ENCODE data around the gene MGAT4D. TPM values are rescaled to one million over a fixed set of nuclear protein-coding genes. Genes with fewer than 3 reads are reported as not detected.
"Not testable (repeated sequence)": the region's sequence is repeated elsewhere in the genome, so short reads cannot be mapped to it uniquely, and the experiment has no call there.

The MGAT4D gene
- total RNA-seq, 2 experiments from 2014 or later = not detected

- Mint-ChIP-seq H3K4me1 (no peaks in the 10 kb centered on the region), H3K27ac (no peak overlapping the region), H3K36me3 (no peaks in the 10 kb centered on the region), H3K9me3 (no peaks in the 10 kb centered on the region), H3K27me3 (peaks cover 29% of the 10 kb centered on the region), H3K4me3 (no peak overlapping the region)
- no peak for DNase-seq
Observed at GRCh38 chr4:140466146-140466545, 31.9 kb downstream of the MGAT4D start.

DNA sequence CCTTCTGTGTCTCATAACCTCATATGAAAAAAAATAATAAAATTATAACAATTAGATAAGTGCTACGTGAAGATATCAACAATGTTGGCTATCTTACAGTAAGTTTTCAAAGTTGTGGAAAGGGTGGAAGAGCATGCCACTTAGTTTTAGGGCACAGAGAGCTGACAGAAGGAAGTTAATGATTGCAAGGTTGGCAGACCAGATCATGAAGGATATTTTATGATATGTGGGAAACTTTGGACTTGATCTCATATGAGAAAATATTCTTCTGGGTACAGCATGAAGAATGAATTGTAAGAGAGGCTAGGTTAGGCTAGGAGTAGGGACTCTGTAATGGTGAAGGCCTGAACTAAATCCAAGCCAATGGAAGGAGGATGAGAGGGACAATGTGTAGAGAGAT is 34.5 kb downstream of the MGAT4D start:
- H3K36me3 Mint-ChIP-seq = no peaks in the 10 kb centered on the region
- H3K4me1 Mint-ChIP-seq = no peaks in the 10 kb centered on the region
- peaks cover 22% of the 10 kb centered on the region for H3K27me3 Mint-ChIP-seq
- H3K9me3 Mint-ChIP-seq = no peaks in the 10 kb centered on the region
- DNase-seq = no peak
- no peak overlapping the region for H3K27ac Mint-ChIP-seq
- no peak overlapping the region for H3K4me3 Mint-ChIP-seq

DNA sequence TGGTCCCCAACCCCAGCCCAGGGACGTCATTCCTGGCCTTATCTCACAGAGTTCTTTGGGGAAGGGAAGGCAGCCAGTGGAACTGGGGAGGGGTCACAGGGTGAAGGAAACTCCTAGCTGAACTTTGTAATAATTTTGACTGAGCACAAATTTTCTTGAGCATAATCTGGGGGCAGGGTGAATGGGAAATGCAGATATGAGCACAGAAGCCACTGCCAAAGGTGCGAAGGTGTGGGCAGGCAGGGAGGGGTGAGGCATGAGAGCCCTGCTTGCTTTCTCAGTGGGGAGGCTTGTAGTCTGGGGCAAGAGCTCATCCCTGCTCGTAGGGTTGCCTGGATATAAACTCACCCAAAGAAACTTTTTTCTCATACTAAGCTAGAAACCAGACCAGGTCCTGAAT is 34.9 kb downstream of the MGAT4D start:
- H3K36me3 Mint-ChIP-seq = no peaks in the 10 kb centered on the region
- no peak overlapping the region for H3K4me3 Mint-ChIP-seq
- no peak overlapping the region for H3K27ac Mint-ChIP-seq
- H3K4me1 Mint-ChIP-seq = no peaks in the 10 kb centered on the region
- DNase-seq = no peak
- no peaks in the 10 kb centered on the region for H3K9me3 Mint-ChIP-seq
- H3K27me3 Mint-ChIP-seq = peaks cover 22% of the 10 kb centered on the region

DNA sequence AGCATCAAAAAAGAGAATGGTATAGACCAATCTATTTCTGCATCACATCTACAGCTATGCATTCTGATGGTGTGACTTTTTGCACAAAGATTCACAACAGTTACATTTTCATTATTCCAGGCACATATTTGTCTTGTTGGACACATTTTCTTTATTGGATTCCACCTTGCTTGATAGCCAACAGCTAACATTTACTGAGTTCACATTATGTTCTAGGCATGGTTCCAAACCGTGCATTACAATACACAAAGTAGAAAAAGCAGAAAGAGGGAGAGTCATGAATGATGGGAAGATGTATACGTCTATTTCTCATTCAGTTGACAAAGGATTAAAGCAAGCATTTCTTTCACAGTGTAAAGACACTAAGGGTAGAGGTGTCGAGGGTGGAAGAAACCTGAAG is 47.7 kb downstream of the MGAT4D start:
- H3K9me3 Mint-ChIP-seq = no peaks in the 10 kb centered on the region
- H3K27ac Mint-ChIP-seq = no peak overlapping the region
- H3K27me3 Mint-ChIP-seq = peaks cover 36% of the 10 kb centered on the region
- no peaks in the 10 kb centered on the region for H3K4me1 Mint-ChIP-seq
- DNase-seq = no peak
- no peaks in the 10 kb centered on the region for H3K36me3 Mint-ChIP-seq
- no peak overlapping the region for H3K4me3 Mint-ChIP-seq

DNA sequence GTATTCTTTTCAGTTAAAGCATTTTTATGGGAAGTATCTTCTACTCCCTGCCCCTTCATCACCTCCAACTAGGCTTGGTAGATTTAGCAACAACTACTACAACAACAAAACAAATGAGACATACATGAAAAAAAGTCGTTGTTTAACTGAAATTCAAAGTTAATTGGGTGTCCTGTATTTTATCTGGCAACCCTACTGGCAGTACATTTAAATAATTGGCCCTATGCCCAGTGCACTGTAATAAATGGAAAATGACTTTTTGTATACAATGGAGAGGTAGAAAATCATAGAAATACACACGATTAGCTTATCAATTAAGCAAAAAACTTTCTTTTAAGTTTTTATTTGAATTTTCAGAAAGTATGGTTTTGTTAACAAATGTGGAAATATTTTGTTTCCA is 49.3 kb downstream of the MGAT4D start:
- H3K4me3 Mint-ChIP-seq = no peak overlapping the region
- no peak for DNase-seq
- H3K27ac Mint-ChIP-seq = no peak overlapping the region
- H3K27me3 Mint-ChIP-seq = peaks cover 32% of the 10 kb centered on the region
- H3K4me1 Mint-ChIP-seq = no peaks in the 10 kb centered on the region
- H3K36me3 Mint-ChIP-seq = no peaks in the 10 kb centered on the region
- H3K9me3 Mint-ChIP-seq = no peaks in the 10 kb centered on the region

- Mint-ChIP-seq H3K27me3 (peaks cover 32% of the 10 kb centered on the region), H3K36me3 (no peaks in the 10 kb centered on the region), H3K27ac (no peak overlapping the region), H3K4me3 (no peak overlapping the region), H3K4me1 (no peaks in the 10 kb centered on the region), H3K9me3 (no peaks in the 10 kb centered on the region)
- no peak for DNase-seq
Observed at GRCh38 chr4:140448162-140448561, 49.9 kb downstream of the MGAT4D start.

DNA sequence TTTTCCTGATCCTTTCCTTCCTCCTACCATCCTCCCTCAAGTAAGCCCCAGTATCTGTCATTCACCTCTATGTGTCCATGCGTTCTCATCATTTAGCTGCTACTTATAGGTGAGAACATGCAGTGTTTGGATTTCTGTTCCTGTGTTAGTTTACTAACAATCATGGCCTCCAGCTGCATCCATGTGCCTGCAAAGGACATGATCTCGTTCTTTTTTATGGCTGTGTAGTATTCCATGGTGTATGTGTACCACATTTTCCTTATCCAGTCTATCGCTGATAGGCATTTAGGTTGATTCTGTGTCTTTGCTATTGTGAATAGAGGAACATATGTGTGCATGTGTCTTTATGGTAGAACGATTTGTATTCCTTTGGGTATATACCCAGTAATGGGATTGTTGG is 53.7 kb downstream of the MGAT4D start:
- not testable (repeated sequence) for H3K4me3 Mint-ChIP-seq, H3K36me3 Mint-ChIP-seq, H3K9me3 Mint-ChIP-seq, DNase-seq, H3K27ac Mint-ChIP-seq, H3K4me1 Mint-ChIP-seq
- H3K27me3 Mint-ChIP-seq = peaks cover 19% of the 10 kb centered on the region

GRCh38 chr4:140439644-140440142 is 58.4 kb downstream of the MGAT4D start:
- H3K27ac Mint-ChIP-seq = no peak overlapping the region
- H3K4me1 Mint-ChIP-seq = no peaks in the 10 kb centered on the region
- H3K36me3 Mint-ChIP-seq = no peaks in the 10 kb centered on the region
- H3K9me3 Mint-ChIP-seq = no peaks in the 10 kb centered on the region
- H3K27me3 Mint-ChIP-seq = no peaks in the 10 kb centered on the region
- no peak for DNase-seq
- H3K4me3 Mint-ChIP-seq = no peak overlapping the region

DNA sequence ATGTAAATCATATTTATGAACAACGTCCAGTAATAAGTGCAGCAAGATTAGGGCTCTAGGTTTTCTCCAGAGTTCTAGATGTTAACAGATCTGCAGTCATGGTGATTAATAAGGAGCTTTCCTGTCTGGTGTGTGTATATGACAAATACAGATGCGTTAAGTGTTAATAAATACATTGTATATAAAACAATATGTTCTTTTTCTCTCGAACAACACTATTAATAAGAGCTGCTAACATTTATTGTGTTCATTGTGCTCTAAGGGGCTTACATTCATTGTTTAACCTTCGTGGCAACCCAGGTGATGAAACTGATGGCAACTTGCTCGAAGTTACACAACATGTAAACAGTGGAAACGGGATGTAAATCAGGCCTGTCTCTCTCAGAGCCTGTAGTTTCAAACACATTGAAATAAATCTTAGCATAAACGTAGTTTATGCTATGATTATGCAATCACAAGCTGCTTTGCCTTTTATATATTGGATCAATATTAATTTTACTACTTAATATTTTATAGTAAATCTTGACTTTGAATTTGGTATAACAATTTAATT is 70.1 kb downstream of the MGAT4D start:
- H3K4me3 Mint-ChIP-seq = peak overlapping the region; percentile 81
- no peak overlapping the region for H3K27ac Mint-ChIP-seq
- DNase-seq = no peak
- peaks cover 3% of the 10 kb centered on the region for H3K4me1 Mint-ChIP-seq
- H3K27me3 Mint-ChIP-seq = peaks cover 57% of the 10 kb centered on the region
- no peaks in the 10 kb centered on the region for H3K9me3 Mint-ChIP-seq
- H3K36me3 Mint-ChIP-seq = no peaks in the 10 kb centered on the region

GRCh38 chr4:140427106-140427918 is 70.8 kb downstream of the MGAT4D start, which contains the start of gene CLGN:
Gene CLGN, minus strand, starts transcription at chr4:140427648. Its CDS starts 14,570 bp downstream, at chr4:140413078.
- Mint-ChIP-seq H3K4me3 (peak within 1 kb of the TSS; percentile 81), H3K9me3 (no peaks in the 10 kb centered on the region), H3K27me3 (peaks cover 57% of the 10 kb centered on the region), H3K27ac (no peak within 1 kb of the TSS), H3K4me1 (peaks cover 3% of the 10 kb centered on the region), H3K36me3 (no peaks in the 10 kb centered on the region)
- peak; percentile 79 for DNase-seq

- peak; percentile 32 for DNase-seq
- peaks cover 57% of the 10 kb centered on the region for H3K27me3 Mint-ChIP-seq
- H3K27ac Mint-ChIP-seq = no peak overlapping the region
- peak overlapping the region; percentile 81 for H3K4me3 Mint-ChIP-seq
- no peaks in the 10 kb centered on the region for H3K36me3 Mint-ChIP-seq
- H3K9me3 Mint-ChIP-seq = no peaks in the 10 kb centered on the region
- peaks cover 3% of the 10 kb centered on the region for H3K4me1 Mint-ChIP-seq
Observed at GRCh38 chr4:140426610-140427105, 71.4 kb downstream of the MGAT4D start.

DNA sequence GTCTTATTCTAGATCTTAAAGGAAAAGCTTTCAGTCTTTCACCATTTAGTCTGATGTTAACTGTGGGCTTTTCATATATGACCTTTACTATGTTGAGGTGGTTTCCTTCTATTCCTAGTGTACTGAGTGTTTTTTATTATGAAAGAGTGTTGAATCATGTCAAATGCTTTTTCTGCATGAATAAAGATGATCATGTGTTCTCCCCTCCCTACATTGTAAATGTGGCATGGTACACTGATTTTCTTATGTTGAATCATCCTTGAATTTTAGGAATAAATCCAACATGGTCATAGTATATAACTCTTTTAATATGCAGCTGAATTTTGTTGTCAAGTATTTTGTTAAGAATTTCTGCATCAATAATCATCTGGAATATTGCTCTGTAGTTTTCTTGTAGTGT is 75.0 kb downstream of the MGAT4D start:
- H3K4me3 Mint-ChIP-seq = no peak overlapping the region
- peaks cover 3% of the 10 kb centered on the region for H3K4me1 Mint-ChIP-seq
- H3K27me3 Mint-ChIP-seq = peaks cover 38% of the 10 kb centered on the region
- no peak overlapping the region for H3K27ac Mint-ChIP-seq
- DNase-seq = no peak
- no peaks in the 10 kb centered on the region for H3K36me3 Mint-ChIP-seq
- no peaks in the 10 kb centered on the region for H3K9me3 Mint-ChIP-seq

DNA sequence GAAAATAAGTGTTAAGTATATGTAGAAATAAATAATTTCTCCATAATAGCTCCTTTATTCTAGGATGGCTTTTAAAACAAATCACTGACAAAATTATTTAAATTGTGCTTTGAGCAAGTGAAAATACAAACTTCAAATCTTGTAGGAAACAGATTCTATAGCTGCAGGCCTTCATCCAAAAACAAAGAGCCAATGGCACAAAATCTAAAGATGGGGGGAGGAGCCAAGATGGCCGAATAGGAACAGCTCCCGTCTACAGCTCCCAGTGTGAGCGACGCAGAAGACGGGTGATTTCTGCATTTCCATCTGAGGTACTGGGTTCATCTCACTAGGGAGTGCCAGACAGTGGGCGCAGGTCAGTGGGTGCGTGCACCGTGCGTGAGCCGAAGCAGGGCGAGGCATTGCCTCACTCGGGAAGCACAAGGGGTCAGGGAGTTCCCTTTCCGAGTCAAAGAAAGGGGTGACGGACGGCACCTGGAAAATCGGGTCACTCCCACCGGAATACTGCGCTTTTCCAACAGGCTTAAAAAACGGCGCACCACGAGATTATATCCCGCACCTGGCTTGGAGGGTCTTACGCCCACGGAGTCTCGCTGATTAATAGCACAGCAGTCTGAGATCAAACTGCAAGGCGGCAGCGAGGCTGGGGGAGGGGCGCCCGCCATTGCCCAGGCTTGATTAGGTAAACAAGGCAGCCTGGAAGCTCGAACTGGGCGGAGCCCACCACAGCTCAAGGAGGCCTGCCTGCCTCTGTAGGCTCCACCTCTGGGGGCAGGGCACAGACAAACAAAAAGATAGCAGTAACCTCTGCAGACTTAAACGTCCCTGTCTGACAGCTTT is 84.7 kb downstream of the MGAT4D start:
- not testable (repeated sequence) for H3K4me1 Mint-ChIP-seq

GRCh38 chr4:140408974-140409373 is 89.1 kb downstream of the MGAT4D start:
- H3K4me3 Mint-ChIP-seq = no peak overlapping the region
- H3K36me3 Mint-ChIP-seq = no peaks in the 10 kb centered on the region
- H3K9me3 Mint-ChIP-seq = no peaks in the 10 kb centered on the region
- DNase-seq = no peak
- H3K27ac Mint-ChIP-seq = no peak overlapping the region
- peaks cover 15% of the 10 kb centered on the region for H3K27me3 Mint-ChIP-seq
- no peaks in the 10 kb centered on the region for H3K4me1 Mint-ChIP-seq

More for the DNA sequence above, 84.7 kb downstream of the MGAT4D start:
- not testable (repeated sequence) for H3K27me3 Mint-ChIP-seq, H3K36me3 Mint-ChIP-seq, H3K4me3 Mint-ChIP-seq, H3K9me3 Mint-ChIP-seq, DNase-seq, H3K27ac Mint-ChIP-seq

GRCh38 chr4:140406292-140406691 is 91.8 kb downstream of the MGAT4D start:
- no peak overlapping the region for H3K4me3 Mint-ChIP-seq
- no peak overlapping the region for H3K27ac Mint-ChIP-seq
- no peaks in the 10 kb centered on the region for H3K4me1 Mint-ChIP-seq
- H3K9me3 Mint-ChIP-seq = no peaks in the 10 kb centered on the region
- no peak for DNase-seq
- no peaks in the 10 kb centered on the region for H3K36me3 Mint-ChIP-seq
- H3K27me3 Mint-ChIP-seq = peaks cover 7% of the 10 kb centered on the region

Measured in activated naive CD8-positive, alpha-beta T cell treated with anti-CD3 and anti-CD28 coated beads for 36 hours (primary cell).